ENCODE measurements around the gene APCDD1. TPM values are rescaled to one million over a fixed set of nuclear protein-coding genes. Genes with fewer than 3 reads are reported as not detected.
"Not testable (repeated sequence)": the region's sequence is repeated elsewhere in the genome, so short reads cannot be mapped to it uniquely, and the experiment has no call there.

APCDD1 gene
- total RNA-seq, 4 donors from 2014 or later, result 5.4 to 18.2 (median 17.0) TPM

DNA sequence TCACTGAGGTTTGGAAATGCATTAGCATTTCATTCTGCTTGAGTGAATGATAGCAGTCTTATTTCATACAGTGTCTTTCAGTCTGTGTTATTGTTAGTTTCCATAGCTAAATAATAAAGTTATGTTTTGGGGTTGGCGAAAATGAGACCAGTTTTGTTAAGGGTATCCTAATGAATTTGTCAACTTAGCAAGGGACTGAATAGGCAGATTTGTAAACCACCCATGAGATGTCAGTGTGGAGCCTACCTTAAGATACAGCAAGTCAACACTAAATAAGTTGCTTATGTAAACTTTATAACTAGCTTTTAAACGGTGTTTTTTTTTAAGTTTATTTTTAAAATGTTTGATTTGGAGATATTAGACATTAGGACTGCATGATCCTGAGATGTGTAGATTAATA, 83.3 kb downstream of the APCDD1 start:
- Histone ChIP-seq H3K9me3 (no peaks in the 10 kb centered on the region), H3K4me1 (no peaks in the 10 kb centered on the region), H3K4me3 (no peak overlapping the region), H3K36me3 (peaks cover 0 to 48% (median 0%) of the 10 kb centered on the region in 3 donors), H3K27me3 (no peaks in the 10 kb centered on the region), H3K27ac (no peak overlapping the region)
- TF ChIP-seq CTCF (IDR thresholded peaks at IDR 0.05) (no peak), POLR2A (IDR thresholded peaks at IDR 0.05) (no peak)
- DNase-seq, result no peak

DNA sequence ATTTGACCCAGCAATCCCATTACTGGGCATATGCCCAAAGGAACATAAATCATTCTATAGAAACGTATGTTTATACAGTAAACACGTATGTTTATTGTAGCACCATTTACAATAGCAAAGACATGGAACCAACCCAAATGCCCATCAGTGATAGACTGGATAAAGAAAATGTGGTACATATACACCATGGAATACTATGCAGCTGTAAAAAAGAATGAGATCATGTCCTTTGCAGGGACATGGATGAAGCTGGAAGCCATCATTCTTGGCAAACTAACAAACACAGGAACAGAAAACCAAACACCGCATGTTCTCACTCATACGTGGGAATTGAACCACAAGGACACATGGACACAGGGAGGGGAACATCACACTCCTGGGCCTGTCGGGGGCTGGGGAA, 84.7 kb downstream of the APCDD1 start:
- peaks cover 0 to 46% (median 0%) of the 10 kb centered on the region in 3 donors for H3K36me3 ChIP-seq
- not testable (repeated sequence) for H3K9me3 ChIP-seq, H3K4me3 ChIP-seq, H3K4me1 ChIP-seq, H3K27me3 ChIP-seq, DNase-seq, H3K27ac ChIP-seq

Other genes with a start within 250 kb of the APCDD1 start
- gene NAPG, start 71.4 kb downstream of the APCDD1 start, total RNA-seq, result 10 to 100 TPM; 22.8 to 43.8 (median 30.4) TPM